Panc1 (cell line): ENCODE measurements around the gene MAPK10.

Experiments
- CTCF ChIP-seq: fragments of 450-650 bp; IDR thresholded peaks from 2 replicates; pipeline ENCODE4 v1.5.1; 2017; ENCODE audit warnings: mild to moderate bottlenecking
- POLR2AphosphoS5 ChIP-seq: IDR thresholded peaks from 2 replicates; pipeline ENCODE4 v1.6.1; 2012; ENCODE audit warnings: mild to moderate bottlenecking, low read depth, low read length, moderate library complexity
- SIN3A ChIP-seq: IDR thresholded peaks from 2 replicates; pipeline ENCODE4 v1.6.1; 2012; ENCODE audit warnings: low read depth, mild to moderate bottlenecking, low read length, moderate library complexity, borderline replicate concordance; ENCODE audit not compliant: insufficient read depth

- TF ChIP-seq CTCF (no peak), POLR2AphosphoS5 (no peak), SIN3A (no peak)
Observed at GRCh38 chr4:86250619-86251018, 109.2 kb downstream of the MAPK10 start.
